Activated T-cell treated with anti-CD3 and anti-CD28 coated beads for 24 hours (primary cell): ENCODE measurements around the gene FOLH1.
"Not testable (repeated sequence)": the region's sequence is repeated elsewhere in the genome, so short reads cannot be mapped to it uniquely, and the experiment has no call there.

Experiments
- DNase-seq: peaks from one replicate; pipeline ENCODE4 v3.0.0-alpha.2; 2020; ENCODE audit warnings: low read depth

The FOLH1 gene

DNA sequence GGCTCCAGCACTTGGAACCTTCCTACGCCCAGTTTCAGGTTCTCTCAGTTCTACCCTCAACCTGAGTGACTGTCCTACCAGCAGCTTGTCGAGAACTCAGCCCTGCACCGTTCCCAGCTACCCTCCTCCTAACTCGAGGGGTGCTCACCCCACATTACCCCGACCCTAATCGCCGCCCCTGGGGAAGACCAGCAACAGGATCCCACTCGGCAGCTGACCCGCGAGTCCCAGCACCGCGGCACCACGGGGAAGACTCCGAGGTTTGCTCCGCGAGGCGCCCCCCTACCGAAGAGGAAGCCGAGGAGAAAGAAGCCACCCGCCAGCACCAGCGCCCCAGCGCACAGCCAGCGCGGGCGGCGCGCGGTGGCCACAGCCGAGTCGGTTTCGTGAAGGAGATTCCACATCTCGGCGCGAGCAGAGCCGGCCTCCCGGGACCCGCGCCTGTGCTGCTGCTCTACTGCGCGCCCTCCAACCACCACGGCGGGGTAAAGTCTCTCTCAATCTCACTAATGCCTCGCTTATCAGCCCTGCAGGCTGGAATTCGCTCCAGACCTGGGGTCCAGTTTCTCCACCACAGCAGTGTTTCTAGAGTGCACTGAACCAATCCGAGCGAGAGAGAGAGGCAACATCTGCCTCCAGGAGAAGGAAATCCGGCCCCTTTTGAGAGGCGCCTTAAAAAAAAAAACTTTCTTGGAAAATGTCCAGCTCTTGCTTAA, at the start of gene FOLH1:
TSS of gene FOLH1 (minus strand) at position 597 of the 716 bp plus-strand sequence. CDS start at position 404, 193 bp downstream.
- no peak for DNase-seq

DNA sequence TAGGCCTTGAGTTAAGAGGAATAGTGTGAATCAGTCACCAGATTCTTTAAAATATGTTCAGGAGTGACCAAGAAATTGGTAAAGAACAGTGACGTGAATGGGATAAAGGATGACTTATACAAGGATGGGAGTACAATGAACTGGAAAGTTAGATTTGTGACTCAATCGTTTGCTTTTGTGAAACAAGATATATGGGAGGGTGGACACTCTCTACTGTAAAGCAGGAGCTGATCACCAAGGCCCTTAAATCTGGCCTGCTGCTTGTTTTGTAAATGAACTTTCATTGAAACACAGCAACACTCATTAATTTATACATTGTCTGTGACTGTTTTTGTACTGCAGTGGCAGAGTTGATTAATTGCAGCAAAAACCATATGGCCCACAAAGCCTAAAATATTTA, 46.7 kb upstream of the FOLH1 start:
- not testable (repeated sequence) for DNase-seq

GRCh38 chr11:49251212-49251611, 42.8 kb upstream of the FOLH1 start:
- not testable (repeated sequence) for DNase-seq

- DNase-seq: not testable (repeated sequence)
Observed at GRCh38 chr11:49250398-49251115, 42.2 kb upstream of the FOLH1 start.

- not testable (repeated sequence) for DNase-seq
Observed at GRCh38 chr11:49249363-49249762, 41.0 kb upstream of the FOLH1 start.

GRCh38 chr11:49233685-49234084, 25.3 kb upstream of the FOLH1 start:
- not testable (repeated sequence) for DNase-seq

- DNase-seq: not testable (repeated sequence)
Observed at GRCh38 chr11:49233019-49233418, 24.6 kb upstream of the FOLH1 start.

DNA sequence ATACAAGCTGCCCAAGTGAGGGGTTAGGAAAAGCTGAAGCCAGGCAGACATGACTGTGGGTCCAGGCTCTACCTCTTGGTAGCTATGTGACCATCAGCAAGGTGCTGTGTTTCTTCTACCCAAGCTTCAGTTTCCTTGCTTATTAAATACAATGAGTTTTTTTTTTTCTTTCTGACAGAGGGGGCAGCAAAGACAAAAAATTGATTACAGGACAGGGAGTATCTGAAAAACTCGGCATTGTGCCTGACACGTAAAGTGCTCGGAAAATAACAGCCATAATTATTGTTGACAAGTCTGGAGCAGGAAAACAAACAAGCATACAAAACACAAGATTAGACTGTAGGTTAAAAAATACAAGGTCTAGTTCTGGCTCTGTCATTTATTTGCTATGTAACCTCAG, 23.3 kb upstream of the FOLH1 start:
- DNase-seq: not testable (repeated sequence)

DNA sequence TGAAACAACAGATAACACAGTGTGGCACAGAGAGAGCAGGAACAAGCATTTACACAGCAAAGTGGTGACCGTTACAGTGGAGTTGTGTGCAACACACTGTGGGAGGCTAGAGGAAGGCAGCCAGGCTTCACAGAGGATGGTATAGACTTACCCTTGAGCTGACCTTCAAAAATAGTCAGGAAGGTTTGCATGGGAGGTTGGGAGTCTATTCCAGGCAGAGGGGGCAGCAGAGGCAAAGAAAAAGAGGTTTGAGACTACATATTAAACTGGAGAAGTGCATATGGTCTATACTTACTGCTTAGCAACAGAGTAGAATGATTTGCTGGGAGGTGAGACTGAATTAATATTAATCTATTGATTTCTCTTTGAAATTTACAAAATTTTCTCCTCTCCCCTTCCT, 22.1 kb upstream of the FOLH1 start:
- DNase-seq: not testable (repeated sequence)

GRCh38 chr11:49230001-49230400, 21.6 kb upstream of the FOLH1 start:
- not testable (repeated sequence) for DNase-seq

- DNase-seq: not testable (repeated sequence)
Observed at GRCh38 chr11:49229136-49229535, 20.7 kb upstream of the FOLH1 start.

- DNase-seq: not testable (repeated sequence)
Observed at GRCh38 chr11:49225255-49225785, 16.9 kb upstream of the FOLH1 start.

- DNase-seq: no peak
Observed at GRCh38 chr11:49221112-49221511, 12.7 kb upstream of the FOLH1 start.

DNA sequence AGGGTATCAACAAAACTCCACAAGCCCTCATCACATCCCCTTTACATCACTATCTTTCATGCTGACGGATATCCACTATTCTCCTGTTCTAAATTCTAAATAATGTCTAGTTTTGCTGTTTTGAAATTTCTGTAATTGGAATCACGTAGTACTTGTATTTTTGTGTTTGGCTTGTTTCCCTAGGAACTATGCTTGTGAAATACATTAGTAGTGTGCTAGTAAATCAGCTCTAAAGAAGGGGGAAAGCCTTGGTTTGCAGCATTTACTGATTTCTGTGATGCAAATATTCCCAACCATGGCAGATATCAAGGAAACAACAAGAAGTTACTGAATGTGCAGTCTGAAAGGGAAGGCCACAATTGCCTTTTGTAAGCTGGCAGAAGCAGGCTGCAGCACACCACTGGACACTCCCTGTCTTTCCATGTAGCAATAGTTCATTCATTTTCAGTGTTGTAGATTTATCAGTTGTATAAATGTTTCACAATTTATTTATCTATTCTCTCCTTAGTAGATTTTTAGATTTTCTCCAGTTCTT, 4.7 kb upstream of the FOLH1 start:
- no peak for DNase-seq

DNA sequence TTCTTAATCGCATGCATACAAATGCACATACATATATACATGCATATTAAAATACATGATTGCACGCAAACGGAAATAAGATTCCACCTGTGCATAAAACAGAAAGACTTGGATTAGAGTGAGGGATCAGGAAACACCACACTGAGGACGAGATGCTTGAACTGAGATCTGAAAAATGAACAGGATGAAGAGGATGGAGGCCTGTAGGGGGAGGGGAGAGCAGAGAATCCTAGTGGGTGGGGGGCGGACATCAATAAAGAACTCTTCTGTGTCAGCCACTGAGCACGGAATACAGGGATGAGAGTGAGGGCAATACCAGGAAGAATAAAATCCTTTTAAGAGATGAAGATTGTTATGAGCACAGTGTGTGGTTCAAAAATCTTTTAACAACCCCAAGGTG, 1.4 kb downstream of the FOLH1 start:
- DNase-seq: not testable (repeated sequence)

DNA sequence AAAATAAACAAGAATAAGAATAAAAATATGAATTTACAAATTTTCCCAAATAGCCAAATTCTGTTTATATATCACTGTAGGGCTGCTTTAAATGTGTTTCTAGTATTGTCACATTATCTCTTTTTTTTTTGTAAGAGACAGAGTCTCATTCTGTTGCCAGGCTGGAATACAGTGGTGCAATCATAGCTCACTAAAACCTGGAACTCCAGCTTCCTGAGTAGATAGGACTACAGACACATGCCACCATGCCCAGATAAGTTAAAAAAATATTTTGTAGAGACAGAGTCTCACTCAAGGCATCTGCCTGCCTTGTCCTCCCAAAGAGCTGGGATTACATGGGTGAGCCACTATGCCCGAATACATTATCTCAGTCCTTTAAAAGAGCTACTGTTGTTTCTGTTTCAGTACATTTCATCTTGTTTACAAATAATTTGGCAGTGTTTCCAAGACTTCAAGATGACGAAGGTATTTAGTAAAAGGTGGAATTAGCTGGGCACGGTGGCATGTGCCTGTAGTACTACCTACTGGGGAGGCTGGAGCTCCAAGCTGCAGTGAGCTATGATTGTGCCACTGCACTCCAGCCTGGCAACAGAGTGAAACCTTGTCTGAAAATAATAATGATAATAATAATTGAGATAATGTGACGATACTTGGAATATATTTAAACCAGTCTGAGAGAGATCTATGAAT, 6.0 kb downstream of the FOLH1 start:
- DNase-seq: no peak

DNA sequence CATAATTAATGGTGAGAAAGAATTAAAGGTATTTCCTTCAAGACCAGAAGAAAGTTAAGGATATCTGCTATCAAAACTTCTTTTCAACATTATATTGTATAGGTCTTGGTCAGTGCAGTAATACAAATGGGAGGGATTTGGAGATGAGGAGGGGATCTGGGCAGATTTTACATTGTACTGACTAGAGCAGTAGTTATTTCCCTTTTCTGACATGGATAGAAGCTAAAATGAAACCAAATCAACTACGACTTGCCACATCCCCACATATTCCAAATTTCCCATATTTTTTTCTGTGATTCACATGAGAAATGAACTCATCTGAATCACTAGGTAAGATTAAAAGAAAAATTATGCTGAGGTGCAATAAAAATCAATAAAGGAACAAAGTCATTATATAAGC, 11.6 kb downstream of the FOLH1 start:
- DNase-seq: not testable (repeated sequence)

DNA sequence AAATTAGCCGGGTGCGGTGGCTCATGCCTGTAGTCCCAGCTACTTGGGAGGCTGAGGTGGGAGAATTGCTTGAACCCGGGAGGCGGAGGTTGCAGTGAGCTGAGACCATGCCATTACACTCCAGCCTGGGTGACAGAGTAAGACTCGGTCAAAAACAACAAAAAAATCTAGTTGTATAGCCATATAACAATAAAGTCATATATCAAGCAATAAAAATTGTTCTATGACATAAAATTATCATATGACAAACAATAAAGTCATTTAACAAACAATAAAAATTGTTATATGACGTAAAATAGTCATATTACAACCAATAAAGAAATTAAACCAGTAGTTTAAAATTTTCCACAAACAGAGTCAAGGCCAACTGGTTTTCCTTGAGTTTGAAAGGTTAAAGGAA, 12.4 kb downstream of the FOLH1 start:
- not testable (repeated sequence) for DNase-seq

GRCh38 chr11:49190287-49190686, 18.1 kb downstream of the FOLH1 start:
- DNase-seq: not testable (repeated sequence)

DNA sequence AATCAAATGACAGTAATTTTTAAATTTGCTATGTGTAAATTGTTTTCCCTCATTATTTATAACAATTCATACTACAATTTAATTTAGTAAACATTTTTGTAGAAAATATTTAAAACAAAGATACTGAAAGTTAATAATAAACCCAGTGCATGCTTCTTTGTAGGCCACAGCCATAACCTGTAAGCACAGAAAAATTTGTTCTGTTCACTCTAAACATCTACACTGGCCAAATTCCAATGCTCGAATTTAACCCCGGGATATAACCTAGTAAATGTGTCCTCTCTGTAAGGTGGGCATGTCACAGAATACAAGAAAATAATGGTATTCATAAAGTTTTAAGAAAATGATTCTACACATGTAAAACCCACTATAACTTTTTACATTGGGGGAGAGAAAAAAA, 22.2 kb downstream of the FOLH1 start:
- DNase-seq: not testable (repeated sequence)

DNA sequence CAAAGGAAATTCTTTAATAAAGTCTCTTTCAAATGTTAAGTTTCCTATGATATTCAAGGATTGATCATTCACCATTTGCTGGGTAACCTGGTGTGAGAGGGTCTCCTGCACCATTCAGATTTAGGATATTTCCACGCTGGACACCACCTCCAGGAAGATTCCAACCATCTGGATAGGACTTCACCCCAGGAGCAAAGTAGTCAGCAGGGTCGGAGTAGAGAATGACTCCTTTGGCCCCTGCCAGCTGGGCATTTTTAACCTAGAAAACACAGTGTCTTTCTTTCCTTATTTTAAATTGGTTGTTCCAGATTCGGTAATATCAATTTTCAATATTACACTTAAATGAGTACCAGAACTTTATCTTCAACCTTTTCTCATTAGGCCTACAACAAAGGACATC, 22.8 kb downstream of the FOLH1 start:
- DNase-seq: not testable (repeated sequence)

- not testable (repeated sequence) for DNase-seq
Observed at GRCh38 chr11:49184756-49185155, 23.6 kb downstream of the FOLH1 start.
